Smooth muscle cell (in vitro differentiated cells): Measurements from ENCODE around the gene SERPINI1. TPM values are rescaled to one million over a fixed set of nuclear protein-coding genes. Genes with fewer than 3 reads are reported as not detected.

ENCODE experiments used
- DNase-seq: peaks from one replicate; lab custom pipeline; 2025; ENCODE audit not compliant: unreplicated experiment; lab: John Stamatoyannopoulos, UW
- H2AFZ ChIP-seq: fragments of 200-600 bp; sonication (generic); 2 replicates; pipeline ENCODE4 v1.6.0; 2016; ENCODE audit warnings: antibody characterized with exemption, low read depth, mild to moderate bottlenecking
- H3F3A ChIP-seq: fragments of 200-600 bp; sonication (generic); 2 replicates; pipeline ENCODE4 v1.6.0; 2017; ENCODE audit warnings: antibody characterized with exemption, low read depth
- H3K27ac ChIP-seq: fragments of 200-600 bp; sonication (generic); 2 replicates; pipeline ENCODE4 v1.5.1; 2016; ENCODE audit warnings: low read depth, mild to moderate bottlenecking
- H3K27me3 ChIP-seq: fragments of 200-600 bp; sonication (generic); 2 replicates; pipeline ENCODE4 v1.6.1; 2016; ENCODE audit warnings: low read depth, mild to moderate bottlenecking
- H3K36me3 ChIP-seq: fragments of 200-600 bp; sonication (generic); 2 replicates; pipeline ENCODE4 v1.5.1; 2016; ENCODE audit warnings: low read depth
- H3K4me1 ChIP-seq: fragments of 200-600 bp; sonication (generic); 2 replicates; pipeline ENCODE4 v1.5.1; 2016; ENCODE audit warnings: low read depth
- H3K4me2 ChIP-seq: fragments of 200-600 bp; sonication (generic); 2 replicates; pipeline ENCODE4 v1.6.0; 2016; ENCODE audit warnings: mild to moderate bottlenecking
- H3K4me3 ChIP-seq: fragments of 200-600 bp; sonication (generic); 2 replicates; pipeline ENCODE4 v1.5.1; 2016; ENCODE audit warnings: mild to moderate bottlenecking
- H3K79me2 ChIP-seq: fragments of 200-600 bp; sonication (generic); 2 replicates; pipeline ENCODE4 v1.6.0; 2016; ENCODE audit warnings: low read depth, mild to moderate bottlenecking
- H3K9ac ChIP-seq: fragments of 200-600 bp; sonication (generic); 2 replicates; pipeline ENCODE4 v1.6.0; 2016; ENCODE audit warnings: low read depth
- H3K9me3 ChIP-seq: fragments of 200-600 bp; sonication (generic); replicated peaks from 2 replicates; pipeline ENCODE4 v1.5.1; 2016; ENCODE audit warnings: low read depth
- H4K20me1 ChIP-seq: fragments of 200-600 bp; sonication (generic); 2 replicates; pipeline ENCODE4 v1.6.0; 2016; ENCODE audit warnings: low read depth
- WGBS: methylation state at CpG from one replicate; pipeline ENCODE4 v1.1.7; 2016; ENCODE audit warnings: low lambda C conversion rate; 5-methylcytosine and 5-hydroxymethylcytosine counted together
- polyA plus RNA-seq: library from polyadenylated mRNA; unstranded; fragments of >200 nt; fragmentation: Nextera tagmentation; extraction: Ambion mirVana; gene quantifications from 2 replicates; pipeline ENCODE4 v1.2.1, GENCODE V29; 2016
- total RNA-seq: library from RNA; depleted of rRNA; stranded (reverse); fragments of >200 nt; gene quantifications from 2 replicates; pipeline ENCODE4 v1.2.3, GENCODE V29; 2014
- TF ChIP-seq, protein P1 (sequence below): fragments of 200-600 bp; sonication (generic); IDR thresholded peaks from 2 replicates; pipeline ENCODE4 v1.5.1; 2017; ENCODE audit warnings: borderline replicate concordance, mild to moderate bottlenecking, antibody characterized with exemption; ENCODE audit not compliant: insufficient read depth, poor library complexity, severe bottlenecking

The SERPINI1 gene
- total and polyA plus RNA-seq, 2 experiments from 2014 or later = 40.5 to 54.9 TPM

DNA sequence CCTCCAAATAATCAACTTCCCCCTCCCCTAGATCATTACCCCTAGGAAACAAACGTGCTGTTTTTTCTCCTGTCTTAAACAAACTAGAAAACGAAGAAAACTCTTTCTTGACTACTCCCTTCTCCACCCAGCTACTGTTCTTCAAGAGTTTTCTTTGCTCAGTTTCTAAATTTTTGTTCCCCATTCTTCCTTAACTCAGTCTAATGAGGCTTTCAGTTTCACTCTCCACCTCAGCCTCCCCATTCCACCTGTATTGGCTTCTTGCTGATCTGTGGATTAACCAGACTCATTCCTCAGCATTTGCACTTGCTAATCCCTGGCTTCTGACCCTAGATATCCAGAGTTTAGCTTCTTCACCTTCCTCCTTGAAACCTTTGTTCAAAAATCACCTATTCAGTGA, 26.8 kb downstream of the SERPINI1 start:
- Histone ChIP-seq H3F3A (no peaks in the 10 kb centered on the region), H3K4me1 (no peaks in the 10 kb centered on the region), H2AFZ (no peak overlapping the region), H3K4me2 (no peak overlapping the region), H3K4me3 (no peak overlapping the region), H3K9ac (no peak overlapping the region), H3K27me3 (no peaks in the 10 kb centered on the region), H3K79me2 (no peaks in the 10 kb centered on the region), H4K20me1 (no peaks in the 10 kb centered on the region), H3K36me3 (no peaks in the 10 kb centered on the region), H3K27ac (no peak overlapping the region), H3K9me3 (no peaks in the 10 kb centered on the region)
- DNase-seq = no peak
- 61% methylated on average over 2 of the region's 2 CpGs for WGBS
- TF ChIP-seq, protein P1, sequence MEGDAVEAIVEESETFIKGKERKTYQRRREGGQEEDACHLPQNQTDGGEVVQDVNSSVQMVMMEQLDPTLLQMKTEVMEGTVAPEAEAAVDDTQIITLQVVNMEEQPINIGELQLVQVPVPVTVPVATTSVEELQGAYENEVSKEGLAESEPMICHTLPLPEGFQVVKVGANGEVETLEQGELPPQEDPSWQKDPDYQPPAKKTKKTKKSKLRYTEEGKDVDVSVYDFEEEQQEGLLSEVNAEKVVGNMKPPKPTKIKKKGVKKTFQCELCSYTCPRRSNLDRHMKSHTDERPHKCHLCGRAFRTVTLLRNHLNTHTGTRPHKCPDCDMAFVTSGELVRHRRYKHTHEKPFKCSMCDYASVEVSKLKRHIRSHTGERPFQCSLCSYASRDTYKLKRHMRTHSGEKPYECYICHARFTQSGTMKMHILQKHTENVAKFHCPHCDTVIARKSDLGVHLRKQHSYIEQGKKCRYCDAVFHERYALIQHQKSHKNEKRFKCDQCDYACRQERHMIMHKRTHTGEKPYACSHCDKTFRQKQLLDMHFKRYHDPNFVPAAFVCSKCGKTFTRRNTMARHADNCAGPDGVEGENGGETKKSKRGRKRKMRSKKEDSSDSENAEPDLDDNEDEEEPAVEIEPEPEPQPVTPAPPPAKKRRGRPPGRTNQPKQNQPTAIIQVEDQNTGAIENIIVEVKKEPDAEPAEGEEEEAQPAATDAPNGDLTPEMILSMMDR = no peak

GRCh38 chr3:167772992-167773391, 37.5 kb downstream of the SERPINI1 start:
- Histone ChIP-seq H3K4me1 (no peaks in the 10 kb centered on the region), H2AFZ (no peak overlapping the region), H3K4me3 (no peak overlapping the region), H3K79me2 (no peaks in the 10 kb centered on the region), H4K20me1 (no peaks in the 10 kb centered on the region), H3K9me3 (no peaks in the 10 kb centered on the region), H3K9ac (no peak overlapping the region), H3F3A (no peaks in the 10 kb centered on the region), H3K4me2 (no peak overlapping the region), H3K27me3 (no peaks in the 10 kb centered on the region), H3K36me3 (no peaks in the 10 kb centered on the region), H3K27ac (no peak overlapping the region)
- TF ChIP-seq, protein P1 = no peak
- 96% methylated on average over 3 of the region's 3 CpGs for WGBS
- no peak for DNase-seq

GRCh38 chr3:167773584-167773983, 38.1 kb downstream of the SERPINI1 start:
- DNase-seq = no peak

More at GRCh38 chr3:167773584-167773983, 38.1 kb downstream of the SERPINI1 start:
- TF ChIP-seq, protein P1 = no peak
- Histone ChIP-seq H3K79me2 (no peaks in the 10 kb centered on the region), H3K4me1 (no peaks in the 10 kb centered on the region), H3K27me3 (no peaks in the 10 kb centered on the region), H3K9ac (no peak overlapping the region), H3K4me3 (no peak overlapping the region), H3K27ac (no peak overlapping the region), H3F3A (no peaks in the 10 kb centered on the region), H3K4me2 (no peak overlapping the region), H3K36me3 (no peaks in the 10 kb centered on the region), H2AFZ (no peak overlapping the region), H3K9me3 (no peaks in the 10 kb centered on the region), H4K20me1 (no peaks in the 10 kb centered on the region)
- 79% methylated on average over 1 of the region's 1 CpG for WGBS
